ENCODE measurements around the gene RET.

Gene RET

DNA sequence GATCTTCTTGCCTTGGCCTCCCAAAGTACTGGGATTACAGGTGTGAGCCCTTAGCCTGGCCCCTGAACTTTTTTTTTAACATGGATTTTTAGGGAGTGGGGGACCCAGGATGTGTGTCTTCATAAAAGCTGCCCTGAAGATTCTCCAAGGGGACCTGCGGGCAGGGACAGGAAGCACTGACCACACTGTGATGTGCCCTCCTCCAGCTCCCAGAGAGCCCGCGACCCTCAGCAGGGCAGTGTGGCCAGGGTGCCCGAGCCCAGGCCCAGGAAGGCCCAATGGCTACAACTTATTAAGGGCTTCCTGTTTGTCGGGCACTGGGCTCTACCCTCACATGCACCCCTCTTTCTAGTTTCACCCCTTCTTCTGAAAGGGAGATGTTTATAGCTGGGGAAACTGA, 2.5 kb upstream of the RET start:
- no peaks in the 10 kb centered on the region for H3K9me2 ChIP-seq (replicated peaks; ENCODE audit: insufficient read depth, low read length)
- no peaks in the 10 kb centered on the region for H4K20me1 ChIP-seq (ENCODE audit: low read depth, low read length)
- H3K27ac ChIP-seq (ENCODE audit: low read depth, low read length): no peak overlapping the region
- no peak overlapping the region for H2AFZ ChIP-seq (ENCODE audit: low read depth, low read length, severe bottlenecking)
- H3K9me3 ChIP-seq (ENCODE audit: insufficient read depth, low read length): no peaks in the 10 kb centered on the region
- no peaks in the 10 kb centered on the region for H3K27me3 ChIP-seq (ENCODE audit: low read length)
- TF ChIP-seq, protein P1, sequence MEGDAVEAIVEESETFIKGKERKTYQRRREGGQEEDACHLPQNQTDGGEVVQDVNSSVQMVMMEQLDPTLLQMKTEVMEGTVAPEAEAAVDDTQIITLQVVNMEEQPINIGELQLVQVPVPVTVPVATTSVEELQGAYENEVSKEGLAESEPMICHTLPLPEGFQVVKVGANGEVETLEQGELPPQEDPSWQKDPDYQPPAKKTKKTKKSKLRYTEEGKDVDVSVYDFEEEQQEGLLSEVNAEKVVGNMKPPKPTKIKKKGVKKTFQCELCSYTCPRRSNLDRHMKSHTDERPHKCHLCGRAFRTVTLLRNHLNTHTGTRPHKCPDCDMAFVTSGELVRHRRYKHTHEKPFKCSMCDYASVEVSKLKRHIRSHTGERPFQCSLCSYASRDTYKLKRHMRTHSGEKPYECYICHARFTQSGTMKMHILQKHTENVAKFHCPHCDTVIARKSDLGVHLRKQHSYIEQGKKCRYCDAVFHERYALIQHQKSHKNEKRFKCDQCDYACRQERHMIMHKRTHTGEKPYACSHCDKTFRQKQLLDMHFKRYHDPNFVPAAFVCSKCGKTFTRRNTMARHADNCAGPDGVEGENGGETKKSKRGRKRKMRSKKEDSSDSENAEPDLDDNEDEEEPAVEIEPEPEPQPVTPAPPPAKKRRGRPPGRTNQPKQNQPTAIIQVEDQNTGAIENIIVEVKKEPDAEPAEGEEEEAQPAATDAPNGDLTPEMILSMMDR (IDR thresholded peaks at IDR 0.05; ENCODE audit: insufficient read depth, low read length, poor library complexity, severe bottlenecking): no peak
- TF ChIP-seq EZH2phosphoT487 (conservative IDR thresholded peaks at IDR 0.05; ENCODE audit: low read length): no peak
- H3F3A ChIP-seq (ENCODE audit: insufficient read depth): no peaks in the 10 kb centered on the region
- no peaks in the 10 kb centered on the region for H3K36me3 ChIP-seq (ENCODE audit: low read length)
- no peaks in the 10 kb centered on the region for H3K79me2 ChIP-seq (ENCODE audit: insufficient read depth, low read length)
- H3K4me2 ChIP-seq (ENCODE audit: low read depth, low read length, poor library complexity, severe bottlenecking): no peak overlapping the region
- no peak overlapping the region for H3K9ac ChIP-seq (ENCODE audit: low read length)
- no peak overlapping the region for H3K4me3 ChIP-seq (ENCODE audit: insufficient read depth, low read length, poor library complexity, severe bottlenecking)

DNA sequence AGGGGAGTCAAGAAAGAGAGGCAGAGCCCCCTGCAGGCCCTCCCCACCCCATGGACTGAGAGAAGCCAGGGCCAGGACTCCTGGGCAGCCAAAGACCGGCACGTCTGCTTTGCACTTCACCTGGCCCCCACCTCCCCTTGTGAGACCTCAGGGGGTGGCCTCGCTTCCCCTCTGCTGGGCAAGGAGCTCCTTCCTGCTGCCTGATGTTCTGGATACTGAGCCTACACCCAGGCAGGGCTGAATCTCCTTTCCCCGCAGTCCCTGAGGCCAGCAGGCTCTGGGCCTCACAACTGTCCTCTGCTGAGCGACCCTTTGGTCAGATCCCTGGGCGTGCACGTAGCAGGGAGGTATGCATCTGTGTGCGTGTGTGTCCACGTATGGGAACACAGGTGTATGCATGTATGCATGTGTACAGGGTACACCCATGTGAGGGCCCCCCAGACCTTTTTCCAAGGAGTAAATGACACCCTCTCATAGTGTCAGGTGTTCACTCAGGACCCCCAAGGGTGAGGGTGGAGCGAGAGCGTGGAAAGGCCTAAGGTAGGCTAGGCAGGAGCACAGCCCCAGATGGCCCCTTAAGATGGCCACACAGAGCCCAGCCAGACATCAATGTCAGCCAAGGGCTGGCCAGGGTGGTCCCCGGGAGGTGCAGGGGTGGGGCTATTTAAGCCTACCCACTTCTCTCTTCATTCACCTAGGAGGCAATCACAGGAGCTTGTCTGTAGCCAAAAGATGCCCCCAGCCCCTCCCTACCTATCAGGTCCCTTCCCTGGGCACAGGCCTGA, 1.9 kb upstream of the RET start:
- Histone ChIP-seq H4K20me1 (ENCODE audit: low read depth, low read length) (no peaks in the 10 kb centered on the region), H3K27ac (ENCODE audit: low read depth, low read length) (no peak overlapping the region)
- TF ChIP-seq, protein P1 (IDR thresholded peaks at IDR 0.05; ENCODE audit: insufficient read depth, low read length, poor library complexity, severe bottlenecking): no peak
- no peak for TF ChIP-seq EZH2phosphoT487 (conservative IDR thresholded peaks at IDR 0.05; ENCODE audit: low read length)

DNA sequence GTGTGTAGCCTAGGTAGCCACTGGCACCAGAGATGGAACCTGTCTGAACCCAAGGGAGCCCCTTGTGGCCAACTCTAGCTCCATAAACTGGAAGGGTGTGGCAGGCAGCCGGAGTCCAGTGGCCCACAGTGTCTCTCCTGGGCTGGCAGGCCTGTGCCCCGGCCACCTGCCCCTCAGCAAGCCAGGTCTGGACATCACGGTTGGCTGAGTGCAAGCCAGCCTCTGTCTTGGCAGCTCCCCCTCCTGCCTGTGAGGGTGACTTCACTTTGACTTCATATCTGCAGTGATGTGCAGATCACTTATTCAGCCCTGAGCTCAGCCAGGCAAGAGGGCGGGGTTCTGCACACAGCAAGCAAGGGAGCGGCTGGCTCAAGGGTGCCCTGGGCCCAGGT, 1.3 kb upstream of the RET start:
- Histone ChIP-seq H3K79me2 (ENCODE audit: insufficient read depth, low read length) (no peaks in the 10 kb centered on the region), H3F3A (ENCODE audit: insufficient read depth) (no peaks in the 10 kb centered on the region), H3K4me2 (ENCODE audit: low read depth, low read length, poor library complexity, severe bottlenecking) (no peak overlapping the region)

More for the DNA sequence above, 1.9 kb upstream of the RET start:
- H3F3A ChIP-seq (ENCODE audit: insufficient read depth): no peaks in the 10 kb centered on the region
- no peaks in the 10 kb centered on the region for H3K79me2 ChIP-seq (ENCODE audit: insufficient read depth, low read length)
- no peaks in the 10 kb centered on the region for H3K9me2 ChIP-seq (replicated peaks; ENCODE audit: insufficient read depth, low read length)
- H2AFZ ChIP-seq (ENCODE audit: low read depth, low read length, severe bottlenecking): no peak overlapping the region
- H3K9me3 ChIP-seq (ENCODE audit: insufficient read depth, low read length): no peaks in the 10 kb centered on the region
- no peaks in the 10 kb centered on the region for H3K36me3 ChIP-seq (ENCODE audit: low read length)
- no peak overlapping the region for H3K9ac ChIP-seq (ENCODE audit: low read length)
- no peaks in the 10 kb centered on the region for H3K27me3 ChIP-seq (ENCODE audit: low read length)
- H3K4me3 ChIP-seq (ENCODE audit: insufficient read depth, low read length, poor library complexity, severe bottlenecking): no peak overlapping the region
- H3K4me2 ChIP-seq (ENCODE audit: low read depth, low read length, poor library complexity, severe bottlenecking): no peak overlapping the region

More for the DNA sequence above, 1.3 kb upstream of the RET start:
- no peaks in the 10 kb centered on the region for H3K27me3 ChIP-seq (ENCODE audit: low read length)
- H3K9me3 ChIP-seq (ENCODE audit: insufficient read depth, low read length): no peaks in the 10 kb centered on the region
- H4K20me1 ChIP-seq (ENCODE audit: low read depth, low read length): no peaks in the 10 kb centered on the region
- TF ChIP-seq, protein P1 (IDR thresholded peaks at IDR 0.05; ENCODE audit: insufficient read depth, low read length, poor library complexity, severe bottlenecking): no peak
- TF ChIP-seq EZH2phosphoT487 (conservative IDR thresholded peaks at IDR 0.05; ENCODE audit: low read length): no peak
- no peaks in the 10 kb centered on the region for H3K36me3 ChIP-seq (ENCODE audit: low read length)
- no peak overlapping the region for H2AFZ ChIP-seq (ENCODE audit: low read depth, low read length, severe bottlenecking)
- no peak overlapping the region for H3K9ac ChIP-seq (ENCODE audit: low read length)
- no peak overlapping the region for H3K27ac ChIP-seq (ENCODE audit: low read depth, low read length)
- H3K9me2 ChIP-seq (replicated peaks; ENCODE audit: insufficient read depth, low read length): no peaks in the 10 kb centered on the region
- no peak overlapping the region for H3K4me3 ChIP-seq (ENCODE audit: insufficient read depth, low read length, poor library complexity, severe bottlenecking)

Measured in SU-DHL-6 (cell line).